GM18526 (cell line): ENCODE data around the gene CROT.

Experiments
- POLR2A ChIP-seq: IDR thresholded peaks from 3 replicates; pipeline ENCODE4 v1.6.1; 2011; ENCODE audit not compliant: insufficient read length; ENCODE audit errors: extremely low read depth

Gene CROT

GRCh38 chr7:87332321-87332720 is 13.1 kb upstream of the CROT start:
- no peak for TF ChIP-seq POLR2A

GRCh38 chr7:87336136-87336535 is 9.3 kb upstream of the CROT start:
- no peak for TF ChIP-seq POLR2A

- no peak for TF ChIP-seq POLR2A
Observed at GRCh38 chr7:87337331-87337730, 8.1 kb upstream of the CROT start.

GRCh38 chr7:87339373-87339897 is 6.0 kb upstream of the CROT start:
- TF ChIP-seq POLR2A: no peak

GRCh38 chr7:87341441-87341840 is 4.0 kb upstream of the CROT start:
- TF ChIP-seq POLR2A: no peak

- TF ChIP-seq POLR2A: no peak
Observed at GRCh38 chr7:87342231-87342630, 3.2 kb upstream of the CROT start.

GRCh38 chr7:87344446-87344845 is 1.0 kb upstream of the CROT start:
- no peak for TF ChIP-seq POLR2A

- TF ChIP-seq POLR2A: no peak
Observed at GRCh38 chr7:87345962-87346371, 503 bp downstream of the CROT start.

GRCh38 chr7:87347207-87347606 is 1.7 kb downstream of the CROT start:
- TF ChIP-seq POLR2A: no peak

- no peak for TF ChIP-seq POLR2A
Observed at GRCh38 chr7:87347664-87348063, 2.2 kb downstream of the CROT start.

GRCh38 chr7:87354749-87355148 is 9.3 kb downstream of the CROT start:
- no peak for TF ChIP-seq POLR2A

GRCh38 chr7:87356448-87356847 is 11.0 kb downstream of the CROT start:
- no peak for TF ChIP-seq POLR2A

- no peak for TF ChIP-seq POLR2A
Observed at GRCh38 chr7:87359366-87359765, 13.9 kb downstream of the CROT start.

GRCh38 chr7:87361320-87361719 is 15.9 kb downstream of the CROT start:
- TF ChIP-seq POLR2A: no peak

- TF ChIP-seq POLR2A: no peak
Observed at GRCh38 chr7:87363342-87363741, 17.9 kb downstream of the CROT start.

GRCh38 chr7:87364246-87364645 is 18.8 kb downstream of the CROT start:
- no peak for TF ChIP-seq POLR2A

- no peak for TF ChIP-seq POLR2A
Observed at GRCh38 chr7:87369216-87369615, 23.8 kb downstream of the CROT start.

- no peak for TF ChIP-seq POLR2A
Observed at GRCh38 chr7:87370660-87371180, 25.3 kb downstream of the CROT start.
